ENCODE measurements around the gene GGA2.

The GGA2 gene

GRCh38 chr16:23420011-23420410 lies 90.3 kb downstream of the GGA2 start:
- no peak for TF ChIP-seq CTCF (IDR thresholded peaks at IDR 0.05; ENCODE audit: control insufficient read depth, extremely low read depth, insufficient read depth)
- DNase-seq (ENCODE audit: low read depth): no peak
- H3K4me3 ChIP-seq (ENCODE audit: low read depth, low read length): no peak overlapping the region

DNA sequence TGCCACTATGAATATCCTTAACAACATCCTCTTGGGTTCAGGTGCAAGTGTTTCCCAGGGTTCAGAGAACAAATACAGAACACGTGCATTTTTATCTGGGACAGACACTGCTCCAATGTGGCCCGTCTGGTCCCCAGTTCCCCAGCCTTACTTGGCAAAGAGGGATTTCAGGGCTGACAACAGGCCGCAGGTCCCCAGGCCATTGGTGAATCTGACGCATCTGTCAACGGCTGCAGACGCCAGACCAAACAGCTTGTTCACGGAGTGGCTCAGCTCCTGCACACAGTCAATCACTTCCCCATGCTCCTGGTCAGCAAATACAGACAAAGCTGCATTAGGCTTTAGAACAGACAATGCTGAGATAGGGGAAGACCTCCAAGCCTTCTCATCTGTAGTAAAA lies 93.5 kb downstream of the GGA2 start:
- no peak for DNase-seq (ENCODE audit: low read depth)
- TF ChIP-seq CTCF (IDR thresholded peaks at IDR 0.05; ENCODE audit: control insufficient read depth, extremely low read depth, insufficient read depth): no peak
- no peak overlapping the region for H3K4me3 ChIP-seq (ENCODE audit: low read depth, low read length)

GRCh38 chr16:23414731-23415130 lies 95.6 kb downstream of the GGA2 start:
- TF ChIP-seq CTCF (IDR thresholded peaks at IDR 0.05; ENCODE audit: control insufficient read depth, extremely low read depth, insufficient read depth): no peak

More at GRCh38 chr16:23414731-23415130, 95.6 kb downstream of the GGA2 start:
- H3K4me3 ChIP-seq (ENCODE audit: low read depth, low read length): no peak overlapping the region
- DNase-seq (ENCODE audit: low read depth): no peak
